ENCODE results near the gene TMEM233.

DNA sequence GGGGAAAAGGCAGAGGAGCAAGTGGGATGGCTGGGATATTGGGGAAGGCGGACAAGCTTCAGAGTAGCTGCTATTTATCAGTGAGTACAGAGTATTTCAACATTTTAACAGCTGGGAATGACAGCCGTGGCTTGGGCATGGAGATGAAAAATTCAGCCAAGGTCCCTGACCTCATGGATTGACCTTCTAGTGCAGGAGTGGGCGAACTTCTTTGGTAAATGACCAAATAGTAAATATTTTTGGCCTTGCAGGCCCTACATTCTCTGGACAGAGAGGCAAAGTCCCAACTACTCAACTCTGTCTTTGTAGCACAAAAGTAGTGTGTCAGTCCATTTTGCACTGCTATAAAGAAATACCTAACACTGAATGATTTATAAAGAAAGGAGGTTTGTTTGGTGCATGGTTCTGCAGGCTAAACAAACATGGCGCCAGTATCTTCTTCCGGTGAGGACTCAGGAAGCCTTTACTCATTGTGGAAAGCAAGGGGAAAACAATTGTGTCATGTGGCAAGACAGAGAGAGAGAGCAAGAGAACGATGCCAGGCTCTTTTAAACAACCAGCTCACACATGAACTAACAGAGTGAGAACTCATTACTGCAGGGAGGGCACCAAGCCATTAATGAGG, 33.6 kb downstream of the TMEM233 start:
- TF ChIP-seq, protein P1, sequence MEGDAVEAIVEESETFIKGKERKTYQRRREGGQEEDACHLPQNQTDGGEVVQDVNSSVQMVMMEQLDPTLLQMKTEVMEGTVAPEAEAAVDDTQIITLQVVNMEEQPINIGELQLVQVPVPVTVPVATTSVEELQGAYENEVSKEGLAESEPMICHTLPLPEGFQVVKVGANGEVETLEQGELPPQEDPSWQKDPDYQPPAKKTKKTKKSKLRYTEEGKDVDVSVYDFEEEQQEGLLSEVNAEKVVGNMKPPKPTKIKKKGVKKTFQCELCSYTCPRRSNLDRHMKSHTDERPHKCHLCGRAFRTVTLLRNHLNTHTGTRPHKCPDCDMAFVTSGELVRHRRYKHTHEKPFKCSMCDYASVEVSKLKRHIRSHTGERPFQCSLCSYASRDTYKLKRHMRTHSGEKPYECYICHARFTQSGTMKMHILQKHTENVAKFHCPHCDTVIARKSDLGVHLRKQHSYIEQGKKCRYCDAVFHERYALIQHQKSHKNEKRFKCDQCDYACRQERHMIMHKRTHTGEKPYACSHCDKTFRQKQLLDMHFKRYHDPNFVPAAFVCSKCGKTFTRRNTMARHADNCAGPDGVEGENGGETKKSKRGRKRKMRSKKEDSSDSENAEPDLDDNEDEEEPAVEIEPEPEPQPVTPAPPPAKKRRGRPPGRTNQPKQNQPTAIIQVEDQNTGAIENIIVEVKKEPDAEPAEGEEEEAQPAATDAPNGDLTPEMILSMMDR (IDR thresholded peaks at IDR 0.05) = no peak
- TF ChIP-seq EP300 (IDR thresholded peaks at IDR 0.05) = no peak
- TF ChIP-seq POLR2AphosphoS5 (IDR thresholded peaks at IDR 0.05) = no peak

Data from suprapubic skin (tissue), 4 donors.